ENCODE measurements around the gene MYT1.

Gene MYT1

GRCh38 chr20:64222291-64222735 lies 58.1 kb downstream of the MYT1 start:
- Histone ChIP-seq H3K27me3 (ENCODE audit: control insufficient read depth, insufficient read depth, low read length) (no peaks in the 10 kb centered on the region), H2AFZ (no peak overlapping the region), H3K4me2 (ENCODE audit: low read length) (no peak overlapping the region), H3K9ac (no peak overlapping the region), H3K36me3 (ENCODE audit: control insufficient read depth, insufficient read depth, low read length) (no peaks in the 10 kb centered on the region), H3K9me3 (ENCODE audit: control insufficient read depth, low read length) (no peaks in the 10 kb centered on the region), H3K27ac (no peak overlapping the region), H3K4me1 (peaks cover 16% of the 10 kb centered on the region), H3K79me2 (no peaks in the 10 kb centered on the region), H3K4me3 (ENCODE audit: low read depth, low read length) (no peak overlapping the region)
- no peak for TF ChIP-seq CTCF (IDR thresholded peaks at IDR 0.05)

- Histone ChIP-seq H3K79me2 (no peaks in the 10 kb centered on the region), H2AFZ (peak overlapping the region; percentile 66), H3K9me3 (ENCODE audit: control insufficient read depth, low read length) (no peaks in the 10 kb centered on the region), H3K36me3 (ENCODE audit: control insufficient read depth, insufficient read depth, low read length) (no peaks in the 10 kb centered on the region), H3K4me1 (peaks cover 16% of the 10 kb centered on the region), H3K27me3 (ENCODE audit: control insufficient read depth, insufficient read depth, low read length) (no peaks in the 10 kb centered on the region), H3K27ac (peak overlapping the region; percentile 52), H3K4me3 (ENCODE audit: low read depth, low read length) (no peak overlapping the region), H3K4me2 (ENCODE audit: low read length) (no peak overlapping the region), H3K9ac (no peak overlapping the region)
- TF ChIP-seq CTCF (IDR thresholded peaks at IDR 0.05): no peak
Measured at GRCh38 chr20:64222851-64223525, 58.7 kb downstream of the MYT1 start.

- Histone ChIP-seq H3K4me2 (ENCODE audit: low read length) (no peak overlapping the region), H3K79me2 (no peaks in the 10 kb centered on the region), H2AFZ (peak overlapping the region; percentile 66), H3K9me3 (ENCODE audit: control insufficient read depth, low read length) (no peaks in the 10 kb centered on the region), H3K27ac (peak overlapping the region; percentile 52), H3K36me3 (ENCODE audit: control insufficient read depth, insufficient read depth, low read length) (no peaks in the 10 kb centered on the region), H3K27me3 (ENCODE audit: control insufficient read depth, insufficient read depth, low read length) (no peaks in the 10 kb centered on the region), H3K9ac (no peak overlapping the region), H3K4me1 (peaks cover 16% of the 10 kb centered on the region), H3K4me3 (ENCODE audit: low read depth, low read length) (no peak overlapping the region)
- peak; percentile 54 for TF ChIP-seq CTCF (IDR thresholded peaks at IDR 0.05)
Measured at GRCh38 chr20:64223526-64224067, 59.3 kb downstream of the MYT1 start.

- Histone ChIP-seq H3K4me3 (ENCODE audit: low read depth, low read length) (no peak overlapping the region), H2AFZ (no peak overlapping the region), H3K4me1 (peaks cover 16% of the 10 kb centered on the region), H3K4me2 (ENCODE audit: low read length) (no peak overlapping the region), H3K36me3 (ENCODE audit: control insufficient read depth, insufficient read depth, low read length) (no peaks in the 10 kb centered on the region), H3K27ac (peak overlapping the region; percentile 52), H3K79me2 (no peaks in the 10 kb centered on the region), H3K27me3 (ENCODE audit: control insufficient read depth, insufficient read depth, low read length) (no peaks in the 10 kb centered on the region), H3K9ac (no peak overlapping the region), H3K9me3 (ENCODE audit: control insufficient read depth, low read length) (no peaks in the 10 kb centered on the region)
- no peak for TF ChIP-seq CTCF (IDR thresholded peaks at IDR 0.05)
Measured at GRCh38 chr20:64224351-64225170, 60.3 kb downstream of the MYT1 start.
